SK-N-SH (cell line): ENCODE data around the gene CFAP221.

ENCODE experiments used
- CTCF ChIP-seq: fragments of 200-600 bp; sonication (generic); IDR thresholded peaks from 2 replicates; pipeline ENCODE4 v1.6.1; 2017; ENCODE audit warnings: antibody characterized with exemption, mild to moderate bottlenecking, moderate library complexity
- EP300 ChIP-seq, 2 experiments: IDR thresholded peaks; 2 replicates each; pipeline versions ENCODE4 v1.4.0 to v1.6.1; 2012; ENCODE audit warnings: borderline replicate concordance in 1 of 2, low read depth in 1 of 2, low read length in 1 of 2
- EZH2phosphoT487 ChIP-seq: fragments of 200-600 bp; sonication (generic); IDR thresholded peaks from 2 replicates; pipeline ENCODE4 v1.6.1; 2017; ENCODE audit warnings: low read depth, mixed run types, mild to moderate bottlenecking, antibody characterized with exemption, moderate library complexity, borderline replicate concordance
- FOSL2 ChIP-seq: IDR thresholded peaks from 2 replicates; pipeline ENCODE4 v1.4.0; 2012; ENCODE audit warnings: low read depth, mild to moderate bottlenecking, moderate library complexity, borderline replicate concordance
- FOXM1 ChIP-seq: IDR thresholded peaks from 2 replicates; pipeline ENCODE4 v1.4.0; 2012; ENCODE audit warnings: low read depth, mild to moderate bottlenecking
- JUND ChIP-seq: IDR thresholded peaks from 2 replicates; pipeline ENCODE4 v1.4.0; 2012
- POLR2AphosphoS5 ChIP-seq: IDR thresholded peaks from 2 replicates; pipeline ENCODE4 v1.6.1; 2012; ENCODE audit warnings: low read depth, low read length
- RAD21 ChIP-seq: IDR thresholded peaks from 2 replicates; pipeline ENCODE4 v1.6.1; 2012; ENCODE audit warnings: mild to moderate bottlenecking, low read length
- REST ChIP-seq: IDR thresholded peaks from 2 replicates; pipeline ENCODE4 v1.6.1; 2012; ENCODE audit warnings: mild to moderate bottlenecking, low read depth, low read length, moderate library complexity
- RFX5 ChIP-seq: IDR thresholded peaks from 2 replicates; pipeline ENCODE4 v1.6.1; 2012; ENCODE audit warnings: mild to moderate bottlenecking, improper control_type of control experiment, low read length
- SMC3 ChIP-seq: IDR thresholded peaks from 2 replicates; pipeline ENCODE4 v1.6.1; 2012; ENCODE audit warnings: low read depth, low read length, improper control_type of control experiment
- TAF1 ChIP-seq: IDR thresholded peaks from 2 replicates; pipeline ENCODE4 v1.6.1; 2012; ENCODE audit warnings: low read depth, mild to moderate bottlenecking, low read length, moderate library complexity, borderline replicate concordance
- TEAD4 ChIP-seq: IDR thresholded peaks from 2 replicates; pipeline ENCODE4 v1.4.0; 2012; ENCODE audit warnings: mild to moderate bottlenecking, borderline replicate concordance; ENCODE audit not compliant: insufficient read depth
- USF2 ChIP-seq: fragments of 150-350 bp; IDR thresholded peaks from 2 replicates; pipeline ENCODE4 v1.6.1; 2017; ENCODE audit warnings: antibody characterized with exemption, low read length, low read depth, borderline replicate concordance

GRCh38 chr2:119694470-119694844, 150.2 kb downstream of the CFAP221 start:
- TF ChIP-seq CTCF (no peak), TEAD4 (no peak), REST (no peak), JUND (no peak), POLR2AphosphoS5 (no peak), FOSL2 (no peak), RFX5 (no peak), FOXM1 (no peak), RAD21 (no peak), TAF1 (no peak), SMC3 (no peak), EP300 (IDR thresholded peaks at IDR 0.05; ENCODE audit: borderline replicate concordance in 1 of 2, low read depth in 1 of 2, low read length in 1 of 2) (no peak), EZH2phosphoT487 (no peak), USF2 (no peak)
